ENCODE data around the gene EXOC3. TPM values are rescaled to one million over a fixed set of nuclear protein-coding genes. Genes with fewer than 3 reads are reported as not detected.

EXOC3 gene
- polyA plus RNA-seq, 1 experiment, result 27.3 TPM

- ChIA-PET CTCF (no interaction called here), POLR2A (no interaction called here)
- H3K4me3 ChIP-seq (ENCODE audit: low read depth, low read length), result no peak overlapping the region
- H3K27me3 ChIP-seq (ENCODE audit: control insufficient read depth, insufficient read depth, low read length), result peaks cover 47% of the 10 kb centered on the region
- no peak overlapping the region for H3K27ac ChIP-seq (ENCODE audit: low read depth, low read length)
- no peak for TF ChIP-seq CTCF (IDR thresholded peaks at IDR 0.05; ENCODE audit: low read depth, low read length)
- H3K9me3 ChIP-seq (ENCODE audit: control insufficient read depth, insufficient read depth, low read length), result peaks cover 23% of the 10 kb centered on the region; the same call in 1 of the 2 replicates
- DNase-seq (ENCODE audit: low read depth, low spot score), result no peak
Observed at GRCh38 chr5:510521-510920, 67.5 kb downstream of the EXOC3 start.

GRCh38 chr5:511476-511875 is 68.5 kb downstream of the EXOC3 start:
- ChIA-PET POLR2A (no interaction called here), CTCF (no interaction called here)
- Histone ChIP-seq H3K9me3 (ENCODE audit: control insufficient read depth, insufficient read depth, low read length) (peaks cover 16% of the 10 kb centered on the region; the same call in 1 of the 2 replicates), H3K27ac (ENCODE audit: low read depth, low read length) (no peak overlapping the region), H3K4me3 (ENCODE audit: low read depth, low read length) (no peak overlapping the region), H3K27me3 (ENCODE audit: control insufficient read depth, insufficient read depth, low read length) (peaks cover 49% of the 10 kb centered on the region)
- no peak for DNase-seq (ENCODE audit: low read depth, low spot score)
- TF ChIP-seq CTCF (IDR thresholded peaks at IDR 0.05; ENCODE audit: low read depth, low read length), result no peak

- H3K27me3 ChIP-seq (ENCODE audit: control insufficient read depth, insufficient read depth, low read length), result peaks cover 54% of the 10 kb centered on the region
- H3K9me3 ChIP-seq (ENCODE audit: control insufficient read depth, insufficient read depth, low read length), result peaks cover 1% of the 10 kb centered on the region; the same call in 1 of the 2 replicates
- DNase-seq (ENCODE audit: low read depth, low spot score), result no peak
- TF ChIP-seq CTCF (IDR thresholded peaks at IDR 0.05; ENCODE audit: low read depth, low read length), result no peak
- no peak overlapping the region for H3K4me3 ChIP-seq (ENCODE audit: low read depth, low read length)
- POLR2A ChIA-PET, result no interaction called here
- CTCF ChIA-PET, result no interaction called here
- no peak overlapping the region for H3K27ac ChIP-seq (ENCODE audit: low read depth, low read length)
Observed at GRCh38 chr5:513216-514100, 70.5 kb downstream of the EXOC3 start.

- H3K27me3 ChIP-seq (ENCODE audit: control insufficient read depth, insufficient read depth, low read length), result peaks cover 55% of the 10 kb centered on the region
- H3K27ac ChIP-seq (ENCODE audit: low read depth, low read length), result no peak overlapping the region
- H3K9me3 ChIP-seq (ENCODE audit: control insufficient read depth, insufficient read depth, low read length), result no peaks in the 10 kb centered on the region; the same call in 1 of the 2 replicates
- POLR2A ChIA-PET, result no interaction called here
- no peak for TF ChIP-seq CTCF (IDR thresholded peaks at IDR 0.05; ENCODE audit: low read depth, low read length)
- no peak for DNase-seq (ENCODE audit: low read depth, low spot score)
- no peak overlapping the region for H3K4me3 ChIP-seq (ENCODE audit: low read depth, low read length)
- CTCF ChIA-PET, result no interaction called here
Observed at GRCh38 chr5:514101-514485, 71.1 kb downstream of the EXOC3 start.

GRCh38 chr5:514673-515072 is 71.7 kb downstream of the EXOC3 start:
- Histone ChIP-seq H3K9me3 (ENCODE audit: control insufficient read depth, insufficient read depth, low read length) (no peaks in the 10 kb centered on the region; the same call in 1 of the 2 replicates), H3K27ac (ENCODE audit: low read depth, low read length) (no peak overlapping the region), H3K4me3 (ENCODE audit: low read depth, low read length) (no peak overlapping the region), H3K27me3 (ENCODE audit: control insufficient read depth, insufficient read depth, low read length) (peaks cover 58% of the 10 kb centered on the region)
- TF ChIP-seq CTCF (IDR thresholded peaks at IDR 0.05; ENCODE audit: low read depth, low read length), result no peak
- DNase-seq (ENCODE audit: low read depth, low spot score), result no peak
- CTCF ChIA-PET, result no interaction called here
- POLR2A ChIA-PET, result no interaction called here
